Naive thymus-derived CD8-positive, alpha-beta T cell (primary cell): ENCODE data around the gene SNAI1. TPM values are rescaled to one million over a fixed set of nuclear protein-coding genes. Genes with fewer than 3 reads are reported as not detected.
"Not testable (repeated sequence)": the region's sequence is repeated elsewhere in the genome, so short reads cannot be mapped to it uniquely, and the experiment has no call there.

Experiments
- ATAC-seq, 2 donors: fragments of 150-1000 bp; cut with Tn5 transposase in 1 of 2; sonication (Bioruptor Pico), chemical (Tn5 transposase) in 1 of 2; 1 replicate in 1 of 2; 2 replicates in 1 of 2; pipeline ENCODE4 v1.10.0; 2021; ENCODE audit warnings: mild to moderate bottlenecking in 2 of 2, moderate library complexity in 2 of 2
- POLR2A ChIA-PET: fragments of 350-600 bp; sonication (Branson Sonifier 250); formaldehyde crosslinking; loops from one replicate; lab custom pipeline; 2021; ENCODE audit warnings: antibody characterized with exemption; lab: Charles Lee
- DNase-seq, 10 donors: peaks; one replicate each; pipeline versions ENCODE4 v3.0.0 to v3.0.0-alpha.2; 2020 to 2022
- H3K27ac Mint-ChIP-seq, 10 donors: one replicate each; pipeline ENCODE4 v1.8.0; 2020 to 2022; ENCODE audit warnings: mild to moderate bottlenecking in 10 of 10, mixed read lengths in 10 of 10, moderate library complexity in 4 of 10, inconsistent platforms in 1 of 10
- H3K27me3 Mint-ChIP-seq, 5 donors: one replicate each; pipeline ENCODE4 v1.8.0; 2021 to 2022; ENCODE audit warnings: mixed read lengths in 5 of 5
- H3K36me3 Mint-ChIP-seq, 3 donors: one replicate each; pipeline ENCODE4 v1.8.0; 2020 to 2022; ENCODE audit warnings: mixed read lengths in 3 of 3, mild to moderate bottlenecking in 2 of 3, inconsistent platforms in 1 of 3
- H3K4me1 Mint-ChIP-seq, 4 donors: one replicate each; pipeline ENCODE4 v1.8.0; 2021 to 2022; ENCODE audit warnings: mixed read lengths in 4 of 4
- H3K4me3 Mint-ChIP-seq, 10 donors: one replicate each; pipeline ENCODE4 v1.8.0; 2020 to 2022; ENCODE audit warnings: mild to moderate bottlenecking in 10 of 10, mixed read lengths in 10 of 10, moderate library complexity in 6 of 10, inconsistent platforms in 1 of 10
- H3K9me3 Mint-ChIP-seq, 9 donors: one replicate each; pipeline ENCODE4 v1.8.0; 2020 to 2022; ENCODE audit warnings: mixed read lengths in 9 of 9, mild to moderate bottlenecking in 3 of 9, inconsistent platforms in 1 of 9, moderate library complexity in 1 of 9
- polyA plus RNA-seq, 3 donors: library from polyadenylated mRNA; unstranded; fragments of 300-500 nt; fragmentation: Illumina TruSeq; gene quantifications; one replicate each; pipeline ENCODE4 v1.2.3, GENCODE V29; 2021
- total RNA-seq, 8 experiments: library from RNA in 2 of 8; stranded (reverse) in 2 of 8; gene quantifications; one replicate each; pipeline ENCODE4 v1.2.3 and lab custom pipeline; 2021 to 2026

The SNAI1 gene
- total and polyA plus RNA-seq, 5 experiments from 2014 or later: 0.25 to 1.5 (median 0.73) TPM; not detected in 1

GRCh38 chr20:49993301-49993751 is 10.5 kb downstream of the SNAI1 start:
- DNase-seq (no peak), ATAC-seq (no peak)
- POLR2A ChIA-PET: interaction anchor here (0.6 kb wide), 1 partner anchor 15 kb away, joined by 5 read pairs; no protein-coding TSS in a partner anchor
- no peak overlapping the region for H3K27ac Mint-ChIP-seq
- no peak overlapping the region for H3K4me3 Mint-ChIP-seq
- H3K36me3 Mint-ChIP-seq: no peaks in the 10 kb centered on the region
- H3K9me3 Mint-ChIP-seq: no peaks in the 10 kb centered on the region
- peaks cover 0 to 7% (median 2%) of the 10 kb centered on the region in 4 donors for H3K4me1 Mint-ChIP-seq
- peaks cover 0 to 8% (median 0%) of the 10 kb centered on the region in 5 donors for H3K27me3 Mint-ChIP-seq

GRCh38 chr20:49995586-49995985 is 12.8 kb downstream of the SNAI1 start:
- no peaks in the 10 kb centered on the region for H3K36me3 Mint-ChIP-seq
- POLR2A ChIA-PET: no interaction called here
- ATAC-seq (no peak), DNase-seq (no peak)
- no peak overlapping the region for H3K27ac Mint-ChIP-seq
- peaks cover 0 to 15% (median 0%) of the 10 kb centered on the region in 4 donors for H3K4me1 Mint-ChIP-seq
- H3K9me3 Mint-ChIP-seq: no peaks in the 10 kb centered on the region
- H3K4me3 Mint-ChIP-seq: no peak overlapping the region
- peaks cover 0 to 10% (median 0%) of the 10 kb centered on the region in 5 donors for H3K27me3 Mint-ChIP-seq

GRCh38 chr20:49998478-49999188 is 15.9 kb downstream of the SNAI1 start:
- Mint-ChIP-seq H3K4me1 (peaks cover 0 to 14% (median 0%) of the 10 kb centered on the region in 4 donors), H3K27me3 (peaks cover 0 to 14% (median 4%) of the 10 kb centered on the region in 5 donors)
- H3K9me3 Mint-ChIP-seq, H3K4me3 Mint-ChIP-seq, H3K36me3 Mint-ChIP-seq, ATAC-seq, DNase-seq, H3K27ac Mint-ChIP-seq, POLR2A ChIA-PET: not testable (repeated sequence)

- DNase-seq: peak in 1 of 10 donors; percentile 37
- peaks cover 0 to 16% (median 4%) of the 10 kb centered on the region in 5 donors for H3K27me3 Mint-ChIP-seq
- no peaks in the 10 kb centered on the region for H3K36me3 Mint-ChIP-seq
- no peak for ATAC-seq
- no peak overlapping the region for H3K27ac Mint-ChIP-seq
- H3K4me3 Mint-ChIP-seq: no peak overlapping the region
- peaks cover 0 to 14% (median 0%) of the 10 kb centered on the region in 4 donors for H3K4me1 Mint-ChIP-seq
- H3K9me3 Mint-ChIP-seq: no peaks in the 10 kb centered on the region
- POLR2A ChIA-PET: no interaction called here
Measured at GRCh38 chr20:49999329-49999728, 16.5 kb downstream of the SNAI1 start.

GRCh38 chr20:50000548-50001222 is 17.9 kb downstream of the SNAI1 start:
- H3K4me3 Mint-ChIP-seq, H3K36me3 Mint-ChIP-seq, ATAC-seq, H3K9me3 Mint-ChIP-seq, H3K27ac Mint-ChIP-seq, POLR2A ChIA-PET, DNase-seq: not testable (repeated sequence)
- H3K4me1 Mint-ChIP-seq: peaks cover 0 to 20% (median 5%) of the 10 kb centered on the region in 4 donors
- H3K27me3 Mint-ChIP-seq: peaks cover 3 to 16% (median 9%) of the 10 kb centered on the region in 5 donors

GRCh38 chr20:50001784-50002311 is 19.1 kb downstream of the SNAI1 start:
- H3K27me3 Mint-ChIP-seq: peaks cover 3 to 16% (median 10%) of the 10 kb centered on the region in 5 donors
- no peak for DNase-seq
- no peak for ATAC-seq
- no peak overlapping the region for H3K4me3 Mint-ChIP-seq
- H3K36me3 Mint-ChIP-seq: no peaks in the 10 kb centered on the region
- POLR2A ChIA-PET: interaction anchor here (0.6 to 0.8 kb wide), 3 partner anchors 19 to 164 kb away, joined by 3 read pairs; partner anchors contain the start of gene SNAI1
- H3K27ac Mint-ChIP-seq: peak overlapping the region in 1 of 10 donors; percentile 41
- peaks cover 0 to 23% (median 6%) of the 10 kb centered on the region in 4 donors for H3K4me1 Mint-ChIP-seq
- no peaks in the 10 kb centered on the region for H3K9me3 Mint-ChIP-seq

- no peaks in the 10 kb centered on the region for H3K36me3 Mint-ChIP-seq
Measured at GRCh38 chr20:50003253-50003656, 20.5 kb downstream of the SNAI1 start.

GRCh38 chr20:50004229-50004628 is 21.4 kb downstream of the SNAI1 start:
- POLR2A ChIA-PET: interaction anchor here (0.6 kb wide), 1 partner anchor 1383 kb away, joined by 5 read pairs; no protein-coding TSS in a partner anchor
- H3K9me3 Mint-ChIP-seq: no peaks in the 10 kb centered on the region
- no peak overlapping the region for H3K27ac Mint-ChIP-seq
- H3K27me3 Mint-ChIP-seq: peaks cover 5 to 16% (median 10%) of the 10 kb centered on the region in 5 donors
- ATAC-seq: no peak
- no peak overlapping the region for H3K4me3 Mint-ChIP-seq
- no peaks in the 10 kb centered on the region for H3K36me3 Mint-ChIP-seq
- peaks cover 0 to 17% (median 6%) of the 10 kb centered on the region in 4 donors for H3K4me1 Mint-ChIP-seq
- DNase-seq: no peak

More at GRCh38 chr20:50003253-50003656, 20.5 kb downstream of the SNAI1 start:
- Mint-ChIP-seq H3K9me3 (no peaks in the 10 kb centered on the region), H3K4me3 (no peak overlapping the region), H3K27ac (no peak overlapping the region), H3K4me1 (peaks cover 0 to 21% (median 6%) of the 10 kb centered on the region in 4 donors), H3K27me3 (peaks cover 4 to 16% (median 10%) of the 10 kb centered on the region in 5 donors)
- POLR2A ChIA-PET: no interaction called here
- DNase-seq: no peak
- no peak for ATAC-seq

GRCh38 chr20:50005471-50005981 is 22.7 kb downstream of the SNAI1 start:
- POLR2A ChIA-PET: no interaction called here
- Mint-ChIP-seq H3K27me3 (peaks cover 5 to 22% (median 10%) of the 10 kb centered on the region in 5 donors), H3K4me1 (peaks cover 0 to 13% (median 6%) of the 10 kb centered on the region in 4 donors), H3K36me3 (no peaks in the 10 kb centered on the region), H3K27ac (no peak overlapping the region), H3K4me3 (no peak overlapping the region), H3K9me3 (no peaks in the 10 kb centered on the region)
- DNase-seq (no peak), ATAC-seq (no peak)

- Mint-ChIP-seq H3K4me3 (no peak overlapping the region), H3K27me3 (peaks cover 4 to 21% (median 10%) of the 10 kb centered on the region in 5 donors), H3K9me3 (no peaks in the 10 kb centered on the region), H3K4me1 (peaks cover 6 to 19% (median 9%) of the 10 kb centered on the region in 4 donors), H3K36me3 (no peaks in the 10 kb centered on the region), H3K27ac (no peak overlapping the region)
- POLR2A ChIA-PET: no interaction called here
- ATAC-seq (no peak), DNase-seq (no peak)
Measured at GRCh38 chr20:50007369-50007768, 24.6 kb downstream of the SNAI1 start.

- no peaks in the 10 kb centered on the region for H3K9me3 Mint-ChIP-seq
- no peak overlapping the region for H3K4me3 Mint-ChIP-seq
- H3K36me3 Mint-ChIP-seq: no peaks in the 10 kb centered on the region
- H3K27ac Mint-ChIP-seq: no peak overlapping the region
- ATAC-seq: no peak
- H3K4me1 Mint-ChIP-seq: peaks cover 8 to 24% (median 13%) of the 10 kb centered on the region in 4 donors
- POLR2A ChIA-PET: no interaction called here
- DNase-seq: no peak
- H3K27me3 Mint-ChIP-seq: peaks cover 4 to 21% (median 10%) of the 10 kb centered on the region in 5 donors
Measured at GRCh38 chr20:50008007-50008406, 25.2 kb downstream of the SNAI1 start.
